Peyer's patch (tissue), 4 donors: ENCODE results near the gene NCS1. TPM values are rescaled to one million over a fixed set of nuclear protein-coding genes. Genes with fewer than 3 reads are reported as not detected.

Experiments used
- DNase-seq, 3 donors: peaks; one replicate each; pipeline ENCODE4 v3.0.0-alpha.2; 2017 to 2019
- H3K27ac ChIP-seq, 4 donors: fragments of 200-600 bp; sonication (generic); one replicate each; pipeline ENCODE4 v1.5.1; 2016 to 2019
- H3K27me3 ChIP-seq, 2 donors: fragments of 200-600 bp; sonication (generic); one replicate each; pipeline ENCODE4 v1.5.1; 2019
- H3K36me3 ChIP-seq, 3 donors: fragments of 200-600 bp; sonication (generic); one replicate each; pipeline ENCODE4 v1.5.1; 2016 to 2019
- H3K4me1 ChIP-seq, 4 donors: fragments of 200-600 bp; sonication (generic); one replicate each; pipeline ENCODE4 v1.5.1; 2016 to 2019
- H3K4me3 ChIP-seq, 4 donors: fragments of 200-600 bp; sonication (generic); 1 replicate in 3 of 4; 2 replicates in 1 of 4; pipeline ENCODE4 v1.5.1; 2016 to 2019; ENCODE audit warnings: mild to moderate bottlenecking in 1 of 4
- H3K9me3 ChIP-seq, 4 donors: fragments of 200-600 bp; sonication (generic); one replicate each; pipeline ENCODE4 v1.5.1; 2016 to 2019; ENCODE audit warnings: mild to moderate bottlenecking in 1 of 4
- POLR2A ChIP-seq, 2 donors: fragments of 450-650 bp; IDR thresholded peaks; one replicate each; pipeline ENCODE4 v1.5.1; 2017; ENCODE audit warnings: antibody characterized with exemption in 2 of 2, mild to moderate bottlenecking in 2 of 2, moderate library complexity in 2 of 2
- total RNA-seq, 4 donors: library from RNA; depleted of rRNA; stranded (reverse); fragments of >200 nt; gene quantifications; one replicate each; pipeline ENCODE4 v1.1.0, GENCODE V29; 2016
- TF ChIP-seq, protein P1 (sequence below), 6 experiments: fragments of 450-650 bp in 4 of 6; fragments of 200-600 bp in 2 of 6; sonication (generic) in 1 of 6; IDR thresholded peaks; one replicate each; pipeline ENCODE4 v1.5.1; 2017 to 2019; ENCODE audit warnings: antibody characterized with exemption in 6 of 6, mild to moderate bottlenecking in 3 of 6, moderate library complexity in 1 of 6

Gene NCS1
- total RNA-seq, 4 donors from 2014 or later = 0.70 to 6.6 (median 4.1) TPM

DNA sequence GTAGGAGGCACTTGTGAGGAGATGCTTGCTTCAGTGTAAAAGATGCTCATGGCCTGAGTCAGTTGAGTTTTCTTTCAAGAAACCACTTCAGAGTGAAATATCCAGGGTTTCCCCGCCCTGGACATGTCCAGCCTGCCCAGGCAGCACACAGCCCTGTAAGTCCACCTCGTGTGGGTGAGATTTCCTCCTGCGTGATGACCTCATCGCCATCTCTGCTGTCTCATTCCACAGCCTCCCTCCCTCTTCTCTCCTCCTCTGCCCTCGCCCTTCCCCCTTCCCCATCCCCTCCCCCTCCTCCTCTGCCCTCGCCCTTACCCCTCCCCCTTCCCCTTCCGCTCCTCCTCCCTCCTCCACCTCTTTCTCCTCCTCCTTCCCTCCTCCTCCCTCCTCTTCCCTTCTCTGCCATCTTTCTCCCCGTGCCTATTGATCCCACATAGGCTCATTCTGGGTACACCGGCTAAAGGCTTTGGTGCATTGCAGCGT is 34.0 kb upstream of the NCS1 start:
- H3K4me3 ChIP-seq = no peak overlapping the region
- DNase-seq = peak in 1 of 3 donors; percentile 34
- H3K4me1 ChIP-seq = no peaks in the 10 kb centered on the region
- peak overlapping the region in 2 of 4 donors; percentile 32 to 58 for H3K27ac ChIP-seq
- H3K9me3 ChIP-seq = no peaks in the 10 kb centered on the region
- TF ChIP-seq POLR2A (IDR thresholded peaks at IDR 0.05) = no peak
- TF ChIP-seq, protein P1, sequence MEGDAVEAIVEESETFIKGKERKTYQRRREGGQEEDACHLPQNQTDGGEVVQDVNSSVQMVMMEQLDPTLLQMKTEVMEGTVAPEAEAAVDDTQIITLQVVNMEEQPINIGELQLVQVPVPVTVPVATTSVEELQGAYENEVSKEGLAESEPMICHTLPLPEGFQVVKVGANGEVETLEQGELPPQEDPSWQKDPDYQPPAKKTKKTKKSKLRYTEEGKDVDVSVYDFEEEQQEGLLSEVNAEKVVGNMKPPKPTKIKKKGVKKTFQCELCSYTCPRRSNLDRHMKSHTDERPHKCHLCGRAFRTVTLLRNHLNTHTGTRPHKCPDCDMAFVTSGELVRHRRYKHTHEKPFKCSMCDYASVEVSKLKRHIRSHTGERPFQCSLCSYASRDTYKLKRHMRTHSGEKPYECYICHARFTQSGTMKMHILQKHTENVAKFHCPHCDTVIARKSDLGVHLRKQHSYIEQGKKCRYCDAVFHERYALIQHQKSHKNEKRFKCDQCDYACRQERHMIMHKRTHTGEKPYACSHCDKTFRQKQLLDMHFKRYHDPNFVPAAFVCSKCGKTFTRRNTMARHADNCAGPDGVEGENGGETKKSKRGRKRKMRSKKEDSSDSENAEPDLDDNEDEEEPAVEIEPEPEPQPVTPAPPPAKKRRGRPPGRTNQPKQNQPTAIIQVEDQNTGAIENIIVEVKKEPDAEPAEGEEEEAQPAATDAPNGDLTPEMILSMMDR (IDR thresholded peaks at IDR 0.05) = no peak
- no peaks in the 10 kb centered on the region for H3K27me3 ChIP-seq
- peaks cover 0 to 13% (median 0%) of the 10 kb centered on the region in 3 donors for H3K36me3 ChIP-seq

DNA sequence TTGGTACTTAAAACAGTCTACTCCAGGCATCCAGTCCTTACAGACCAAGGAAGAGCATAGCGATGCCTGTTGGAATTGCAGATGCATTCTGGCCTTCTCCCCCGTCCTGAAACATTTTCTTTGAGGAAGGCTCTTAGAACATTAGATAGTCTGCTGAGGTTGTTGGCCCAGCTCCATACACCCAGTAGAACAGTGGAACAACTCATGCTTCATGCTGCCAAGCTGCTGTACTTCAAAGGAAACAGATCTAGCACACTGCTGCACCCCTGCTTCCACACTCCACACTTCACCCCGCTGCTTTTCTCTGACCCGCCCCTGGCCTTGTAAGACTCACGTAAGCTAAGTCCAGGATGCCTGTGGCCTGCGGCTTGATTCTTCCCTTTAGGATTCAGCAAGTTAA is 33.4 kb upstream of the NCS1 start:
- Histone ChIP-seq H3K4me1 (no peaks in the 10 kb centered on the region), H3K4me3 (no peak overlapping the region), H3K36me3 (peaks cover 0 to 13% (median 0%) of the 10 kb centered on the region in 3 donors), H3K27ac (peak overlapping the region in 2 of 4 donors; percentile 19 to 58), H3K27me3 (no peaks in the 10 kb centered on the region), H3K9me3 (no peaks in the 10 kb centered on the region)
- TF ChIP-seq, protein P1 (IDR thresholded peaks at IDR 0.05) = no peak
- no peak for TF ChIP-seq POLR2A (IDR thresholded peaks at IDR 0.05)
- DNase-seq = no peak

DNA sequence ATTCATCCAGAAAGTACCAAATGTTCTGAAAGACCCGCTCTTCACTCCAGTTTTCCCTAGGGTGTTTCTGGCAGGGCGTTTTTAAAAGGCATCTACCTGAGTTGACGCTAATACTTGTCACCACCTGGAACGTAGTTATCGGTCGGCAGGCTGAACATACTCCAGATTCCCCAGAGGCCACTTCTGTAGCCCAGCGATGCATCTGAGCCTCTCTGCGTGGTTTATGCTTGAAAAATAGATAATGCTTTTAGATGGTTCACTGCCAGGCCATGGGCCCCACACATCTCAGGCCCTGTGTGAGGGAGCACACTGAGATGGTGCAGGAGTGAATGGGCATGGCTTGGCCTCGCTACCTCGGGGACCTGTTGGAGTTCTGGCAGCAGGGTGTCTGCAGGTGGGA is 33.0 kb upstream of the NCS1 start:
- peak overlapping the region in 2 of 4 donors; percentile 19 to 53 for H3K27ac ChIP-seq

DNA sequence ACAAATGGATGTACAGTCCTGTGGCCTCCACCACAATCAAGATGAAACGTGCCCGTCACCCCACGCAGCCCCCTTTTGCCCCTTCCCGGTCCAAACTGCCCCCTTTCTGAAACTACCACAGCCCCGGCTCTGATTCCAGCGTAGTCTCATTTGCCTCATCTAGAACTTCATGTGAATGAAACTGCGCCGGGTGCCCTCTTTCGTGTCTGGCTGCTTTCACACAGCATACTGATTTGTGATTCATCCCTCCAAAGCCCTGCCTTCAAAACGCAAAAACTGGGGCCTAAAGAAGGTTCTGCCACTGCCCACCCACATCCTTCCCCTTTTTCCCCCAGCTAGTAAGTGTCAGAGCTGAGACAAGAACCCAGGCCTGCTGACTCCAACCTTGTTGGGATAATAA is 31.5 kb upstream of the NCS1 start:
- H3K27me3 ChIP-seq = no peaks in the 10 kb centered on the region
- H3K9me3 ChIP-seq = no peaks in the 10 kb centered on the region
- no peak for DNase-seq
- H3K4me1 ChIP-seq = peaks cover 0 to 10% (median 0%) of the 10 kb centered on the region in 4 donors
- TF ChIP-seq POLR2A (IDR thresholded peaks at IDR 0.05) = no peak
- TF ChIP-seq, protein P1 (IDR thresholded peaks at IDR 0.05) = no peak
- no peak overlapping the region for H3K27ac ChIP-seq
- H3K36me3 ChIP-seq = peaks cover 0 to 1% (median 0%) of the 10 kb centered on the region in 3 donors
- H3K4me3 ChIP-seq = no peak overlapping the region

More for the DNA sequence above, 33.0 kb upstream of the NCS1 start:
- DNase-seq = no peak
- Histone ChIP-seq H3K4me1 (peaks cover 0 to 4% (median 0%) of the 10 kb centered on the region in 4 donors), H3K27me3 (no peaks in the 10 kb centered on the region), H3K36me3 (peaks cover 0 to 13% (median 0%) of the 10 kb centered on the region in 3 donors), H3K9me3 (no peaks in the 10 kb centered on the region), H3K4me3 (no peak overlapping the region)
- TF ChIP-seq, protein P1 (IDR thresholded peaks at IDR 0.05) = no peak
- TF ChIP-seq POLR2A (IDR thresholded peaks at IDR 0.05) = no peak

DNA sequence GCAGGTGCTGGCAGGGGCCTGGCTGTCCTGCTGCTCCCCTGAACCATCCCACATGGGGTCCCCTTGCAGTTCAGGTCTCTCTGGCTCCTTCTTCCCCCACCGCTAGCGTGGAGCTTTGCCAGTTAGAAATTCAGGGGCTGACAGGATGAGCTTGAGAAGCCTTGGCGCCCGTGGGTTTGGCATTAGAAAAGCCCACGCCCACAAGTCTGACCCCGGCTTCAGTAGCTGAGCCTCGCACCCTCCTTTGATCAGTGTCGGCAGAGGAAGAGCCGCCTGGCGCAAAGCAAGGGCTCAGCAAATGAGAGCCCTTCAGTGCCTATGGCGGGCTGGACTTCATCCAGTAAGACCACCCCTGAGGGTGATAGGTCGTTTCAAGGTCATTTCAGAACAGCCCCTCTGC is 30.1 kb upstream of the NCS1 start:
- Histone ChIP-seq H3K9me3 (no peaks in the 10 kb centered on the region), H3K4me3 (no peak overlapping the region), H3K27ac (no peak overlapping the region), H3K36me3 (no peaks in the 10 kb centered on the region), H3K27me3 (no peaks in the 10 kb centered on the region), H3K4me1 (peaks cover 0 to 10% (median 0%) of the 10 kb centered on the region in 4 donors)
- DNase-seq = no peak
- TF ChIP-seq POLR2A (IDR thresholded peaks at IDR 0.05) = no peak
- TF ChIP-seq, protein P1 (IDR thresholded peaks at IDR 0.05) = no peak
